CD14-positive monocyte (primary cell): Measurements from ENCODE around the gene WNT5B. TPM values are rescaled to one million over a fixed set of nuclear protein-coding genes. Genes with fewer than 3 reads are reported as not detected.

Experiments used
- DNase-seq, 3 donors: peaks; one replicate each; pipeline ENCODE4 v3.0.0-alpha.2; 2011 to 2022
- H2AFZ ChIP-seq: 2 replicates; pipeline ENCODE4 v1.6.0; 2012; ENCODE audit warnings: mild to moderate bottlenecking, low read depth, low read length, inconsistent platforms; ENCODE audit not compliant: insufficient read depth, poor library complexity, severe bottlenecking
- H3K27ac ChIP-seq, 2 donors: 1 replicate in 1 of 2; 2 replicates in 1 of 2; pipeline ENCODE4 v1.5.1; 2012 to 2013; ENCODE audit warnings: low read length in 2 of 2, control low read depth in 1 of 2, inconsistent platforms in 1 of 2, low read depth in 1 of 2, mild to moderate bottlenecking in 1 of 2
- H3K27me3 ChIP-seq, 2 donors: one replicate each; pipeline versions ENCODE4 v1.6.0 to v1.6.1; 2011 to 2013; ENCODE audit warnings: low read length in 2 of 2; ENCODE audit not compliant: control insufficient read depth in 2 of 2, insufficient read depth in 2 of 2
- H3K36me3 ChIP-seq, 2 donors: replicated peaks in 1 of 2; 1 replicate in 1 of 2; 2 replicates in 1 of 2; pipeline versions ENCODE4 v1.5.1 to v1.6.1; 2012 to 2013; ENCODE audit warnings: low read length in 2 of 2, control low read depth in 1 of 2, inconsistent platforms in 1 of 2, mild to moderate bottlenecking in 1 of 2; ENCODE audit not compliant: insufficient read depth in 2 of 2, control insufficient read depth in 1 of 2
- H3K4me1 ChIP-seq, 2 donors: 1 replicate in 1 of 2; 2 replicates in 1 of 2; pipeline versions ENCODE4 v1.5.1 to v1.6.1; 2012 to 2013; ENCODE audit warnings: low read length in 2 of 2, control low read depth in 1 of 2, inconsistent platforms in 1 of 2, mild to moderate bottlenecking in 1 of 2, moderate library complexity in 1 of 2; ENCODE audit not compliant: insufficient read depth in 2 of 2, control insufficient read depth in 1 of 2
- H3K4me2 ChIP-seq: replicated peaks from 2 replicates; pipeline ENCODE3; 2012; ENCODE audit warnings: low read length, moderate library complexity, mild to moderate bottlenecking; ENCODE audit not compliant: poor library complexity, severe bottlenecking; ENCODE audit errors: extremely low read depth
- H3K4me3 ChIP-seq, 3 experiments: fragments of 200-600 bp in 1 of 3; sonication (generic) in 1 of 3; replicated peaks in 1 of 3; 1 replicate in 2 of 3; 2 replicates in 1 of 3; pipeline ENCODE4 v1.5.1; 2011 to 2013; ENCODE audit warnings: low read length in 3 of 3, mild to moderate bottlenecking in 3 of 3, control low read depth in 2 of 3, low read depth in 2 of 3, inconsistent platforms in 1 of 3, moderate library complexity in 1 of 3
- H3K79me2 ChIP-seq: 2 replicates; pipeline ENCODE4 v1.6.0; 2012; ENCODE audit warnings: mild to moderate bottlenecking, control low read depth, inconsistent platforms, low read length, moderate library complexity; ENCODE audit not compliant: insufficient read depth
- H3K9ac ChIP-seq: 2 replicates; pipeline ENCODE4 v1.6.0; 2017; ENCODE audit warnings: low read length, mild to moderate bottlenecking; ENCODE audit not compliant: insufficient read depth, poor library complexity, severe bottlenecking
- H3K9me3 ChIP-seq, 2 donors: replicated peaks in 1 of 2; 1 replicate in 1 of 2; 2 replicates in 1 of 2; pipeline versions ENCODE4 v1.5.1 to v1.6.1; 2012 to 2013; ENCODE audit warnings: low read length in 2 of 2, control low read depth in 1 of 2; ENCODE audit not compliant: control insufficient read depth in 1 of 2, insufficient read depth in 1 of 2
- H4K20me1 ChIP-seq: 2 replicates; pipeline ENCODE4 v1.6.0; 2012; ENCODE audit warnings: mild to moderate bottlenecking, low read length, control low read depth, moderate library complexity; ENCODE audit not compliant: insufficient read depth
- H3K27ac Mint-ChIP-seq, 7 donors: one replicate each; pipeline ENCODE4 v1.8.0; 2020; ENCODE audit warnings: mild to moderate bottlenecking in 7 of 7, mixed read lengths in 7 of 7, moderate library complexity in 6 of 7, inconsistent platforms in 2 of 7
- H3K27me3 Mint-ChIP-seq, 3 donors: one replicate each; pipeline ENCODE4 v1.8.0; 2021 to 2022; ENCODE audit warnings: low read depth in 3 of 3, mild to moderate bottlenecking in 3 of 3, mixed read lengths in 3 of 3, moderate library complexity in 3 of 3, inconsistent platforms in 1 of 3
- H3K36me3 Mint-ChIP-seq, 2 donors: one replicate each; pipeline ENCODE4 v1.8.0; 2020; ENCODE audit warnings: mixed read lengths in 2 of 2, inconsistent platforms in 1 of 2, mild to moderate bottlenecking in 1 of 2
- H3K4me1 Mint-ChIP-seq: one replicate; pipeline ENCODE4 v1.8.0; 2020; ENCODE audit warnings: mild to moderate bottlenecking, mixed read lengths
- H3K4me3 Mint-ChIP-seq, 2 donors: one replicate each; pipeline ENCODE4 v1.8.0; 2020; ENCODE audit warnings: mild to moderate bottlenecking in 2 of 2, mixed read lengths in 2 of 2, moderate library complexity in 1 of 2
- H3K9me3 Mint-ChIP-seq, 7 donors: one replicate each; pipeline ENCODE4 v1.8.0; 2020 to 2022; ENCODE audit warnings: mixed read lengths in 7 of 7, mild to moderate bottlenecking in 6 of 7, moderate library complexity in 6 of 7, inconsistent platforms in 2 of 7
- CTCF ChIP-seq: fragments of 200-600 bp; IDR thresholded peaks from one replicate; pipeline ENCODE4 v1.8.0; 2022; ENCODE audit warnings: antibody characterized with exemption, mild to moderate bottlenecking
- WGBS: methylation state at CpG from one replicate; pipeline ENCODE4 v1.1.5; 2013; ENCODE audit warnings: missing lambda C conversion rate; ENCODE audit not compliant: insufficient coverage; 5-methylcytosine and 5-hydroxymethylcytosine counted together
- intact Hi-C, 2 donors: fragments of 100-400 bp; cut with micrococcal nuclease; formaldehyde crosslinking; loops; one replicate each; pipeline versions ENCODE4 v1.15.0 to v1.15.1; 2023
- polyA plus RNA-seq, 3 donors: library from polyadenylated mRNA; depleted of rRNA in 1 of 3; unstranded in 2 of 3; stranded (reverse) in 1 of 3; fragments of 300-500 nt in 2 of 3; fragments of >200 nt in 1 of 3; fragmentation: Illumina TruSeq in 2 of 3; gene quantifications; 1 replicate in 2 of 3; 2 replicates in 1 of 3; pipeline ENCODE4 v1.2.3, GENCODE V29; 2012 to 2021

Gene WNT5B
- polyA plus RNA-seq, 3 donors: 2.7 to 4.1 (median 3.1) TPM

- peaks cover 0 to 3% (median 0%) of the 10 kb centered on the region in 7 donors for H3K9me3 Mint-ChIP-seq
- H3K4me1 ChIP-seq: peaks cover 18 to 26% of the 10 kb centered on the region in 2 donors
- H3K27ac Mint-ChIP-seq: peak overlapping the region in 5 of 7 donors; percentile 42 to 87 (median 54)
- H3K36me3 Mint-ChIP-seq: no peaks in the 10 kb centered on the region
- H2AFZ ChIP-seq: peak overlapping the region; percentile 70
- H3K27me3 ChIP-seq: no peaks in the 10 kb centered on the region
- 2% methylated on average over 44 of the region's 69 CpGs for WGBS
- peaks cover 0 to 2% (median 0%) of the 10 kb centered on the region in 3 donors for H3K27me3 Mint-ChIP-seq
- peak overlapping the region in 1 of 2 donors; percentile 40 for H3K27ac ChIP-seq
- H3K9ac ChIP-seq: peak overlapping the region; percentile 51
- no peaks in the 10 kb centered on the region for H4K20me1 ChIP-seq
- peaks cover 34% of the 10 kb centered on the region for H3K4me1 Mint-ChIP-seq
- intact Hi-C loops: loop anchor here in 1 of 2 donors (5.0 kb wide), 1 partner anchor 41 kb away; no protein-coding TSS in a partner anchor
- peak overlapping the region; percentile 37 to 73 (median 40) for H3K4me3 ChIP-seq
- H3K4me3 Mint-ChIP-seq: peak overlapping the region; percentile 73 to 86
- H3K79me2 ChIP-seq: no peaks in the 10 kb centered on the region
- no peaks in the 10 kb centered on the region for H3K36me3 ChIP-seq
- H3K4me2 ChIP-seq: peak overlapping the region; percentile 80
- TF ChIP-seq CTCF: no peak
- DNase-seq: peak; percentile 82 to 92 (median 91)
- no peaks in the 10 kb centered on the region for H3K9me3 ChIP-seq
Observed at GRCh38 chr12:1661553-1662335, 32.7 kb downstream of the WNT5B start.

GRCh38 chr12:1662761-1663439 is 33.9 kb downstream of the WNT5B start:
- Histone ChIP-seq H3K27ac (no peak overlapping the region), H4K20me1 (no peaks in the 10 kb centered on the region), H3K9me3 (no peaks in the 10 kb centered on the region), H3K79me2 (no peaks in the 10 kb centered on the region), H3K36me3 (no peaks in the 10 kb centered on the region), H3K4me1 (peaks cover 30 to 36% of the 10 kb centered on the region in 2 donors), H3K4me3 (no peak overlapping the region), H3K4me2 (no peak overlapping the region), H3K27me3 (no peaks in the 10 kb centered on the region), H3K9ac (no peak overlapping the region), H2AFZ (no peak overlapping the region)
- H3K4me1 Mint-ChIP-seq: peaks cover 41% of the 10 kb centered on the region
- intact Hi-C loops: loop anchor here in 1 of 2 donors (5.0 kb wide), 1 partner anchor 39 kb away; no protein-coding TSS in a partner anchor
- no peaks in the 10 kb centered on the region for H3K36me3 Mint-ChIP-seq
- TF ChIP-seq CTCF: peak; percentile 42
- H3K27me3 Mint-ChIP-seq: peaks cover 0 to 2% (median 0%) of the 10 kb centered on the region in 3 donors
- H3K9me3 Mint-ChIP-seq: peaks cover 0 to 3% (median 2%) of the 10 kb centered on the region in 7 donors
- peak overlapping the region in 1 of 2 donors; percentile 58 for H3K4me3 Mint-ChIP-seq
- no peak for DNase-seq
- peak overlapping the region in 4 of 7 donors; percentile 45 to 87 (median 66) for H3K27ac Mint-ChIP-seq
- 78% methylated on average over 45 of the region's 46 CpGs for WGBS
